T-helper 2 cell treated with Interferon-gamma antibody and Interleukin-4, amounts not matched to agents 100 ng/mL and 5 ng/mL, for 36 hours (primary cell): ENCODE results near the gene PDK3. TPM values are rescaled to one million over a fixed set of nuclear protein-coding genes. Genes with fewer than 3 reads are reported as not detected.

Source experiments
- intact Hi-C: fragments of 100-400 bp; cut with micrococcal nuclease; formaldehyde crosslinking; loops from one replicate; pipeline ENCODE4 v1.15.1; 2023
- total RNA-seq: library from RNA; stranded (reverse); gene quantifications from 2 replicates; pipeline ENCODE4 v1.2.3, GENCODE V29; 2022

PDK3 gene
- total RNA-seq, 1 donor from 2014 or later: 20.0 TPM

DNA sequence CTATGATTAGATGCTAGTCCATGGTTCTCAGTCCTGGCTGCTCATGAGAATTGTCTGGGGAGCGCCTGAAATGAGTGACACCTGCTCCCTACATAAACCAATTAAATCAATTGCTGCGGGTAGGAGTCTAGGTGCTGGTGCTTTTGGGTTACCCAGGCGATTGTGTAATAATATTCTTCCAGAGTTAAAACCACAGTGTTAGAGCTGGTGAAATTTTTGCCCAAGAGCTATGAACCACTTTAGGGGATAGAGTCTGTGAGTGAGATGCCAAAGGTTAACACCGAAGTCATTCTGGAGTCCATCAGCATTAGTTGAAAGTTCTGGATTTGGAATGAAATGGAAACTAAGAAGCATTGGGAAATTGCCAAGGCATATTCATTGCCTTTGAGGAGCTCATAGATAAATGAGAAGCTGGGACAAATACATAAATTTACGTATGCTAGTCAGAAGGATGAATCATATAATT, 15.3 kb downstream of the PDK3 start:
- intact Hi-C loops: loop anchor here (1.0 kb wide), 1 partner anchor 15 kb away; the partner anchor contains the start of gene PDK3

- intact Hi-C loops: no loop called here
Observed at GRCh38 chrX:24482823-24483415, 17.8 kb downstream of the PDK3 start.

DNA sequence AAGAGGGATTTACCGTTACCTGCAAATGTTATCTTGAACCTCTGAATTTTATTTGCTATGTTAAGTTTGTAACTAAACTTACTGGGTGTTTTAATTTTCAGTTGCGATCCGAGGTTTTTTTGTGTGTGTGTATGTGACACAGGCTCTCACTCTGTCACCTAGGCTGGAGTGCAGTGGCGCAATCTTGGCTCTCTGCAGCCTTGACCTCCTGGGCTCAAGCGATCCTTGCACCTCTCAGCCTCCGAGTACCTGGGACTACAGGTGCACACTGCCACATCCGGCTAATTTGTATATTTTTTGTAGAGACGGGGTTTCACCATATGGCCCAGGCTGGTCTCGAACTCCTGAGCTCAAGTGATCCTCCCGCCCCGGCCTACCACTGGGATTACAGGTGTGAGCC, 18.5 kb downstream of the PDK3 start:
- intact Hi-C loops: no loop called here

DNA sequence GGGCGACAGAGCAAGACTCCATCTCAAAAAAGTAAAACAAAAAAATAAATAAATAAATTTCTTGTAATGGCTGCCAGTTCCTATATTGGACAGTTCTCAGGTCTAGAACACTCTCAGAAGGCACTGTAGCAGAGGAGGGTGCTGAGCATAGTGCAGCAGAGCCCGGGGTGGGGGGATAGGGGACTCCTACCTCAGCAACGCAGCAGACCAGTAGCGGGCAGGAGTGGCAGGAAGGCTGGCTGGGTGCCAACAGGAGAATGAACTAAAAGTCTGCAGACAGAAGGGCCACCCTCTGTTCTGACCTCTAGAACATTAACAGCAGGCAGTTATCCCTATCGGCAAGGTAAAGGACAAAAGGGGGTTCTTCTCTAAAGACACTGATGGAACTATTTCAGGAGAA, 20.2 kb downstream of the PDK3 start:
- intact Hi-C loops: no loop called here

DNA sequence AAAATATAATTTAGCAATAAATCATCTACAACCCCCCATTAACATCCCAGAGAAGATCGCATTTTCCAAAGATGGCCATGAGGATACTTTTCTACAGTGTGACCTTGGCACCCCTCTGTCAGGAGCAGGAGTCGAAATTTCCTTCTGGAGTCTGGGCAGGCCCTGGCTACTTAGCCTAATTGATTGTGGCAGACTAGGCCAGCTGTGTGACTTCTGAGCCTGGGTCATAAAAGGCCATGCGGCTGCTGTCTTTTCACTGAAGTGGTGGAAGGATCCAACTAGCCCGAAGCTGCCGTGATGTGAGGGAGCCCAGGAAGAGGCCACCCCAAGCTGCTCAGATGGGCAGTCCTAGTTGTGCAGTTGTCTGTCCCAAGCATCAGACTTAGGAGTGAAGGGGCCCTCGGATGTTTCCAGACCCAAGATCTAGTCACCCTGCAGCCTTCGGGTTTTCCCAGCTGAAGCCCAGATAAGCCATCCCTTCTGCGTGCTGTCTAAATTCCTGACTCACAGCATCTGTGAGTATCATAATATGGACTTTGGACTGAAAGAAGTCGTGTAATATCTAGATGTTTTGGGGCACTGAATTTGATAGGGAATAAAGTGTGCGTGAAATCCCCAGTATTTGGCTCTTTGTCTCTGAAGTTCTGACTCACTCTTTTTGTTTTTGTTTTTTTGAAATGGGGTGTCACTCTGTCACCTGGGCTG, 21.0 kb downstream of the PDK3 start:
- intact Hi-C loops: no loop called here

GRCh38 chrX:24487571-24487970, 22.5 kb downstream of the PDK3 start:
- intact Hi-C loops: no loop called here

- intact Hi-C loops: no loop called here
Observed at GRCh38 chrX:24491741-24492140, 26.7 kb downstream of the PDK3 start.

- intact Hi-C loops: no loop called here
Observed at GRCh38 chrX:24493740-24494581, 28.9 kb downstream of the PDK3 start.

DNA sequence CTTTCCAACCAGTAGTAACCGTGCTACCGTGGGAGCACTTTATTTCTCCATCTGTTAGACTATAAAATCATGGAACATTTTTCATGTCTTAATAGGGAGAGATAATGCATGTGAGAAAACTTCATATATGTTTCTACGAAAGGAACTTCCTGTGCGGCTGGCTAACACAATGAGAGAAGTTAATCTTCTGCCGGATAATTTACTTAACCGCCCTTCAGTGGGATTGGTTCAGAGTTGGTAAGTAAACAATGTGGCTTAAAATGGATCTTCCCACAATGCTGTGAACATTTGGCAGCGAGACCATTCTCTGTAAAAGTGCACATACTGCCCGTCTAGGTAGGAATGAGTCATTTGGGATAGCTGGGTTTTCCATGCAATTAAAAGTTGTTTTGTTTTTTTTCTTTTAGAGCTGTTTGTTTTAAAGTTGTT, 29.6 kb downstream of the PDK3 start:
- intact Hi-C loops: no loop called here

DNA sequence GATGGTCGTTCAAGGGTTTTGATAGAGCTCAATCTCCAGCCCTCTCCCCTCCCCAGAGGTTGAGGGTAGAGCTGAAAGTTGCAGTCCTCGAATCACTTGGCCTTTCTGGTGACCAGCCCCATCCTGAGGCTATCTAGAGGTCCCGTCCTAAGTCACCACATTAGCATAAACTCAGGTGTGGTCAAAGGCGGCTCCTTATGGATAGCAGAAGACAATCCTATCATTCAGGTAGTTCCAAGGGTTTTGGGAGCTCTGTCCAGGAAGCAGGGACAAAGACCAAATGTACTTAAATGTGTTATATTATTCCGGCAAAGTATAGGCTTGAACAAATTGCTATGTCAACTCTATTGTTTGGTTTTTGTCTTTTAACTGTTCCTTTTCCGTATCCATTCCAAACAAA, 30.6 kb downstream of the PDK3 start:
- intact Hi-C loops: no loop called here

DNA sequence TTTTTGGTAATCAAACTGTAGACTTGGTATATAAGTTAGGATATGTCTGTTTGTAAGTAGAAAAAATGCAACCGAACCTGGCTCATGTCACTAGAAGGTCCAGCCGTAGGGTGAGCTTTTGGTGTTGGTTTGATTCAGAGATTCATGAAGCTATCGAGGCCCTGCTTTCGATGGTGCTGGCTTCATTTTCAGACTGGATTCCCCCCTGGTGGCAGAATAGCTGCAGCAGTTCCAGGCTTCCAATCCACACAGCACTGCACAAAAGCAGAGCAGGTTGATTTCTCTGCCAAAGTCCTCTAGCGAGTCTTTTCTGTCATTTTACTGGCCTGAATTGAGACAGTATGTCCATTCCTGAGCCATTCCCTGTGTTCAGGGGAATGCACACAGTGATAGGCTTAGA, 33.1 kb downstream of the PDK3 start:
- intact Hi-C loops: loop anchor here (2.0 kb wide), 3 partner anchors 19 to 239 kb away; partner anchors contain the start of gene PDK3

DNA sequence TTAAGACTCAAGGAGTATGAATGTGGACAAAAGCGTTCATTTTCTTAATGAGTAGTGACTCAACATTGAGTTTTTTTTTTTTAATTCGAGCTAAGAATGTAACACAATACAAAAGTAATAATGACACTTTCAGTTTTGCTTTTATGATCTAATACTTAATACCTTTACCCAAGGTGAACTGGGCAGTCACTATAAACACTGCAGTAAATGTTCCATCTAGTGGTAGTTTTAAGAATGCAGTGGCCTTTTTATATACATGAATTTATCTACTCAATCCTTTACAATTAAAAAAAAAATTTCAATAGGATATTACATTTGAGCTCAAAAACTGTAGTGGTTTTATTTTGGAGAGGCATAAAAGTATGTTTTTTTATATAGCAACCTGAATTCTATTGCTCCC, 33.9 kb downstream of the PDK3 start:
- intact Hi-C loops: loop anchor here (1.0 to 2.0 kb wide), 5 partner anchors 20 to 240 kb away; partner anchors contain the start of gene PDK3

DNA sequence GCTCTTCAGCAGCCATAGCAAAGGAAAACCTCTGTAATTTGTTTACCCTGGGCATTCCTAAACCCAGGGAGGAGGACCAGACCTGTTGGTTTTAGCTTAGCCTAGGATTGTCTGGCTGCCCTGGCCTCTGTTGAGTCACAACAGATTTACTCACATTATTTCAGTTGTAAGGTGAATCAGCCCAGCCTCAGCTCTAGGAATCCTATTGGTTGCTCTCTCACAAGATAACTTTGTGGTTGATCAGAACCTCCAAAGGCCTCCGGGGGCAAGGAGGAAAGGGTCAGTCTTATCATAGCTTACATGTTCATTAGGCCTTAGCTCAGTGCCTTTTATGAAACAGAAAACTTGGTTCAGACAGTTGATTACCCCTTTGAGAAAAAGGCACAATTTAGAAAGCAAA, 41.0 kb downstream of the PDK3 start:
- intact Hi-C loops: no loop called here

DNA sequence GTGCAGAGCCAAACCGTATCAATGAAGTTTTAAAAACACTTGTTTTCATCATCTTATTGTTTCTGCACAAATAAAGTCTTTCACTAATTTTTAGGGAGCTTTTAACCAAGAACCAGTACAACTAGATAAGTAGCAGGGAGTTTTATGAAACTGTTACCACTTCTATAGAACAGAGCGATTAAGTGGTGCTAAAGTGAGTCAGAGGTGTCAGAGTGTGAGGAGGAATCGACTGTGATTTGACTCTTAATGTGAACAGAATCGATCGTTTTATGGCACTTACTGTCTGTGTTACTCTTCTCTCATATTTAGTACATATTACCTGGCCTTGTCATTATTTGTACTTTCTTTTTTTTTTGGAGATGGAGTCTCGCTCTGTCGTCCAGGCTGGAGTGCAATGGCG, 43.3 kb downstream of the PDK3 start:
- intact Hi-C loops: no loop called here

GRCh38 chrX:24513416-24513815, 48.3 kb downstream of the PDK3 start:
- intact Hi-C loops: loop anchor here (5.0 kb wide), 1 partner anchor 46 kb away; the partner anchor contains the start of gene PDK3

DNA sequence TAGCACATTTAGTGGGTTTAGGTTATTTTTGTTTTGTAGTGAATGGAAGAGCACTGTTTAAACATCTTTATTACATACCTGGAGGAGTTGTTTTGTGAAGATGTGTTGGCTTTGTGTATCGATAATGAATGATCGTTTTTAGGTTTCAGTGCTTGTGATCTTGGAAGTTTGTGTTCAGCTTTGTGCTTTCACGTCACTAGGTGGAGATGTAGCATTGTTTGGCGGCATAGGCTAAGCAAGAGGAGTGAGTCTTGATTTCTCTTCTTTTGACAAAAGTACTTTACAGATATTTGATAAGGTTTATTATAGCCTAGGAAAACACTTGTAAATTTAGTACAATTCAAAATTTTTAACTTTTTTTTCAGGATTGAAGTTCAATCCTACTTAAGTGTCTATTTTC, 50.4 kb downstream of the PDK3 start:
- intact Hi-C loops: no loop called here

DNA sequence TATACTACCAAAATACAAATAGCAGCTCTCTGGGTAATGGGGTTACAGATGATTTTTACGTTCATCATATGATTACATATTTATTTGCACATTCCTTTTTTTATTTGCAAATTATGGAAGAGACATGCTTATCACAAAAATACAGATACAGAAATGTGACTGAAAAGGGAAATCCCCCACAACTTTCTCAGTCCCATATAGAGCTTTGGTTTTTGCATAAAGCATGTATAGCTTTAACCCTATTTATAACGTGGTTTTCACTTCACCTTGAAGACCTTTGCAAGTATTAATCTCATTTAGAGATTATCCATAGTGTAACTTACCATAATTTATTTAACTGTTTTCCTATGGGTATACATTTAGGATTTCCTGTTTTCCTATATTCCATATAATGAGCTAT, 55.4 kb downstream of the PDK3 start:
- intact Hi-C loops: no loop called here

DNA sequence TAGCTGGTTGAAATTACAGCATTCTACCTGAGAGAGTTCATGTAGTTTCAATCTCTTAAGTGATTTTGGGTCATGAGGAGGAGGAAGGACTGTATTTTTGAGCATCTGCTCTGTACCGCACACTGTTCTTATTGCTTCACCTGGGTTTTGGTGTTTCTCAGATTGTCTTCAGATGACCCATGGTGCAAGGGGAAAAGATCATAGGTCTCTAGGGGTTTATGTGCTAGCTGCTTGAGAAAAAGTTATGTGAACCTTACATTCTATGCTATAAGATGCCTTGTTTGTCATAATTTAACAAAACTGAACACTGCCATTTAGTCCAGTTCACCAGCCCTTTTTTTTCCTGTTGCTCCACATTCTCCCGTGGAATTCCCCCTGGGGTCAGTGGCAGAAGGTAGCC, 60.4 kb downstream of the PDK3 start:
- intact Hi-C loops: no loop called here

- intact Hi-C loops: no loop called here
Observed at GRCh38 chrX:24526616-24527015, 61.5 kb downstream of the PDK3 start.

- intact Hi-C loops: no loop called here
Observed at GRCh38 chrX:24528605-24529004, 63.5 kb downstream of the PDK3 start.

GRCh38 chrX:24536551-24536950, 71.5 kb downstream of the PDK3 start:
- intact Hi-C loops: no loop called here

GRCh38 chrX:24542756-24543155, 77.7 kb downstream of the PDK3 start:
- intact Hi-C loops: no loop called here
